ENCODE data around the gene GALNTL6. TPM values are rescaled to one million over a fixed set of nuclear protein-coding genes. Genes with fewer than 3 reads are reported as not detected.
"Not testable (repeated sequence)": the region's sequence is repeated elsewhere in the genome, so short reads cannot be mapped to it uniquely, and the experiment has no call there.

Gene GALNTL6
- total RNA-seq, 1 experiment from 2014 or later: not detected

DNA sequence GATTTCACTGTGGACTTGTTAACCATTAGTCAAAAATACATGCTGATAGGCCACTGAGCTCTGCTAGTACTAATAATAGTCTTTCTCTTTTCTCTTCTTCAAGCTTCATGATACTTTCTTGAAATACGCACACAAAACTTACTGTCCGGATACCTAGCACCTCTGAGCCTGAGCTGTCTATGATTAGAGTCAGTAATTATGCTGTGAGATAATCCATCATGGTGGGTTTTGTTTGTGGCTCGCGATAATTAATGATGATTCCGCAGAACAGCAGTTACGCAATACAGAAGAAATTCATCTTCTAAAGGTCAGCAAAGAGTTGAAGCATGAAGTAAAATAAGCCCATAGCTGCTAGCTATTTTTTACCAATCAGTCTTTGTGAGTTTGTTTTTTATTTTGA is 843.9 kb downstream of the GALNTL6 start:
- DNase-seq (ENCODE audit: low spot score): no peak

DNA sequence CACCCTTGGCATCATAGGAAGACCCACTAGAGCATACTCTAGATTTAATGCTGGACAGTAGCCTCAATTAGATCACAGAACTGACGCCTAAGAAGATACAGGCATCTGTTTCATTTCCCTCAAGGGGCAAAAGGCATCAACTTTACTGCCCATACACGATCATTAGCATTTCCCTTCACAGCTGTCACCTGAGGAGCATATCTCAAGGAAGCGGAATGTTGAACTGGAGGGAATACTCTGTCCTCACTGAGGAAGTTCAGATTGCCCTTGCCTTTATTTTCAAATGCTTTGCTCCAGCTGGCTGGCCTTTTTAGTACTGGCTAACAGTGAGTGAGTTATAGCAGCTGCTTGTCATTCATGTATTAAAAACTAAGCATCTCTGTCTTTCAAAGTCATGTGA is 847.0 kb downstream of the GALNTL6 start:
- DNase-seq (ENCODE audit: low spot score): no peak

- no peak for DNase-seq (ENCODE audit: low spot score)
Observed at GRCh38 chr4:172662113-172662512, 848.9 kb downstream of the GALNTL6 start.

DNA sequence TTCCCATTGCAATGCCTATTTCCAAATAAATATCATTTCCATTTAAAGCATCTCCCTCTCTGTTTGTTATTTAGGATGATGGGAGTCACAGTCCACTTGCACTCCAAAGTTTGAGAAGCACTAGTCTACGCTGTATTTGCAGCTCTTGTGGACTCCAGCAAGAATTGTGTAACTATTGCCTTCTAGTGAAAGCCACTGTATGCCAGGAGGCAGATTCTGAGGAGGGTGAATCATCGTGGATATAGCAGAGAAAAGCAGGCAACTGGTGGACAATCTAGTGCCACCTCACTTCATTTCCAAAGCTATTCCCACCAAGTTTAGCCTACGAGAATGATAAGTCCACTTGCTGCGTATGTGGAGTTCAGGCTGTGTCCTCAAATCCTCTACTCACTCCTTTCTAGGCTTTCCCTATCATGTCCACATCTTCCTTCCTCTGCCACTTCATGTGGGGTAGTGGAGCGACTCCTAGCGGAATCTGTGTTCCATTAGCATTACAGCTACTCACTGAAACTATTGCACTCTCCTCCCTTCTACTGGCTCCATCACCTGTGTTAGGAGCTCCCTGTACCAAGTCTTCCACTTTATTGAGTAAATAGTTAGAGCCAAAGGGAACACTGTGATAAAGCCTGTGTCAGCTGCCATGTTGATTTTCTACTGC is 853.6 kb downstream of the GALNTL6 start:
- no peak for DNase-seq (ENCODE audit: low spot score)

GRCh38 chr4:172674811-172675210 is 861.6 kb downstream of the GALNTL6 start:
- DNase-seq (ENCODE audit: low spot score): no peak

- DNase-seq (ENCODE audit: low spot score): no peak
Observed at GRCh38 chr4:172675232-172675631, 862.0 kb downstream of the GALNTL6 start.

- no peak for DNase-seq (ENCODE audit: low spot score)
Observed at GRCh38 chr4:172680691-172681090, 867.5 kb downstream of the GALNTL6 start.

- DNase-seq (ENCODE audit: low spot score): peak; percentile 30
Observed at GRCh38 chr4:172683021-172683420, 869.8 kb downstream of the GALNTL6 start.

DNA sequence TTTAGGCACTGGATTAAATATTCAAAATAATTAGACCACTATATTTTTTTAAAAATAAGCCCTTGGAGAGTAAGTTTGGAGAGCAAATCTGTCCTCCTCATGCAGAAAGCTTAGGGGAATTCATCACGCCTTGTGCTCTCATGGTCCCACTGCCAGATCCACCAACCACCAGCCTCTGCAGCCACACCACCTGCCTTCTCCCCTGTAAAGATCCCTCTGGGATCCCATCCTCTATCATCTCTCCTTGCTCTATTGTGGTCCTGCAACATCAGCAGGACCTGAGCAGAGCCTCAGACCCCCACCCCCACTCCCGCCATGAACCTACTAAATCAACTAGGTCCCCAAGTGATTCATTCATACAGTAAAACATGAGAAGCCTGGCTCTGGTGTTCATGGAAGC is 872.8 kb downstream of the GALNTL6 start:
- DNase-seq (ENCODE audit: low spot score): no peak

DNA sequence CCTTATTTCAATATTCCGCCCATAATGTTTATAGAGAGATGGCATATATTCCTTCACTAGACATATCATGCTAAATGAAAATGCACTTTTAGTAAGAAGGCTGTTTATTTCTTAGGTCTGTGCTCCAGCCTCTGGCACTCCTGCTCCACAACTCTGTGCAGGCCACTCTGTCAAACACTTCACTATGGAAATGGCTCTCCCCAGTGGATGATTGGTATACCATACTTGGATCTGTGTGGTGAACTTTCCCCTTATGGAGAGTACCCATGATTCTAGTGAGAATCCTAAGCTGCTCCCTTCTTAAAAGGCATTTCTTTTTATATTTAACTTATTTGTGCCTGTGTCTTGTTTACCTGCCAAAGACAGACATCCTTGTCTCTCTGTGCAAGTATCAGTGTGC is 875.3 kb downstream of the GALNTL6 start:
- DNase-seq (ENCODE audit: low spot score): no peak

DNA sequence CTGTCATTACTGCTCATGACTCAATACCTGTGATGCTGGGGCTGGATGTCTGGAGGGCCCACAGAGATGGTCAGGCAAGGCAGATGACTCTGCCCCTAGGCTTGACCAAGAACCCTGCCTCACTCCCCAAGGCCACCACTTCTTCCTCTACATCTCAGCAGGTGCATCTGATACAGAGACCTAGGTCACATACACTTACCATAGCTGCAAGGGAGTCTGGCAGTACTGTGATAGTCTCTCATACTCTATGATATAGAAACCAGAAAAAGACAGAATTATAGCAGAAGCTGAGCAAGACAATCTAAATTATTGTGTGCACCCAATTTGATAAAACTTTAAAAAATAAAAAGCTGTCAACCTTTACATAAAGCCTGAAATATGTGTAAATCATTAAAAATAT is 878.3 kb downstream of the GALNTL6 start:
- DNase-seq (ENCODE audit: low spot score): no peak

DNA sequence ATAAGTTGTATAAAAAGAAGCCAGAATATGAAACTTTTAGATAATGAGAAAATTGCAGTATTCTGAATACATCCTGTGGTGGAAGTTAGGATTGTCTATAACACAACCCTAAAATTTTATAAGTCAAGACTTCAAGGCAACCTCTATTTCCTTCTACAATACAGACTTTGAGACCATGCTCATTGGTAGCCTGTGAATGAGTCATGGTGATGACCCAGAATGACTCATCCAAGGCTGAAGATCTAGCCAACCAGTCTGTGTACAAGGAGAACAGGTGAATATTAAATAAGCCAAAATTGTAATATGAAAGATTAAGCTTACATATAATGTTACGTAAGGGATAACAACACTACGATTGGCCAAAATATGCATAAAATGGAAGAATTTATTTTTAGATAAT is 879.5 kb downstream of the GALNTL6 start:
- DNase-seq (ENCODE audit: low spot score): peak; percentile 25

GRCh38 chr4:172698256-172698655 is 885.1 kb downstream of the GALNTL6 start:
- no peak for DNase-seq (ENCODE audit: low spot score)

DNA sequence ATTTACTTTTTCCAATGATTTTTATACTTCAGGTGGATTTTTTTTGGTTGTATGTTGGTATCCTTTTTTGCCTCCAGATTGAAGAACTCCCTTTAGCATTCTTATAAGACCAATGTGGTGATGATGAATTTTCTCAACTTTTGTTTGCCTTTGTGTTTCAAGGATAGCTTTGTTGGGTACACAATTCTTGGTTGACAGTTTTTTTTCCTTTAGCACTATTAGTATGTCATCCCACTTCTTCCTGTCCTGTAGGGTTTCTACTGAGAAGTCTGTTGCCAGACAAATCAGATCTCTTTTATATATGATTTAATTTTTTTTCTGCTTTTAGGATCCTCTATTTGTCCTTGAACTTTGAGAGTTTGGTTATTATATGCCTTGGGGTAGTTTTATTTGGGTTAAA is 892.4 kb downstream of the GALNTL6 start:
- DNase-seq (ENCODE audit: low spot score): no peak

DNA sequence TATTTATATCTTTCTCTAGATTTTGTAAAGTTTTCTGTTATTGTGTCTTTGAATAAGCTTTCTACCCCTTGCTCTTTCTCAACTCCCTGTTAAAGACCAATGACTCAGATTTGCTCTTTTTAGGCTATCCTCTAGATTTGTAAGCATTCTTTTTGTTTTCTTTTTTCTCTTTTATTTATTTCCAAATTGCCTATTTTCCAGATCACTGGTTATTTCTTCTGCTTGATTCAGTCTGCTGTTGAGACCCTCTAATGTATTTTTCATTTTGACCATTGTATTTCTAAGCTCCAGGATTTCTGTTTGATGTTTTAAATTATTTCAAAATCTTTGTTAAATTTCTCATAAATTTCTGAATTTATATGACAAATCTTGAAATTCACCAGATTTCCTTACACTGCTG is 892.8 kb downstream of the GALNTL6 start:
- DNase-seq (ENCODE audit: low spot score): no peak

DNA sequence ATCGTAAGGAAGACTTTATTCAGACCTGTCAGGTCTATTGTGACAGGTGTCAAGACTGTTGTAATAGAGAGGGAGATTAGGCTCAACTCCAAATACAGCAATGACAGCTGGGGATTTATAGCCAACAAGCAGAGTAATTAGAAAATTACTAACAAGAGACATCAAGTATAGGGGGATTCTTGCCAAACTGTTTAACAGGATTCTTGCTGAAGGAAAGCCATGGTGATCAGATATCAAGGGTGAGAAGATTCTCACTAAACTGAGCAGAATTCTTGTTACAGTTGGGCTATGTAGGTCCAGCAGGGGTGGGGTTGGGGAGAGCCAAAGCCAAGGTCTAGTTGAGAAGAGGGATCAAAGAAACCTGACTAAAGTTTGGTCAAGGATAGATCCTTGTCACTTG is 894.4 kb downstream of the GALNTL6 start:
- no peak for DNase-seq (ENCODE audit: low spot score)

- no peak for DNase-seq (ENCODE audit: low spot score)
Observed at GRCh38 chr4:172708184-172708583, 895.0 kb downstream of the GALNTL6 start.

DNA sequence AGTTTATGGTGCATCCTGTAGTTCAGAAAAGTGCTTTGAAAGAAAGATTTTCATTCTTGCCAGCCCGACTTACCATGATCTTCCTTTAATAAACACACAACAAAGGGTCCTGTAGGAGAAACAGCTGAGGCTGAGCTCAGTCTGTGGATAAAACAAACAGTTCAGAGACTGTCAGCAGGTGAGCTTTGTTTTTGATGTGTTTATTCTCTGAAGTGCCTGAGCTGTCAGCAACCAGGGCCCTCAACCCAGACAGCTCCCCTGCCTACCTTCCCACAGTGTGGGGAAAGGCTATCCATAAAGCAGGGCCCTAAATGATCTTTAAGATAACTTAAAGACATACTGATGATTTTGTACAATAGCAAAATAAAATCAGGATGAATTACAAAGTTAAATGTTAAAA is 896.2 kb downstream of the GALNTL6 start:
- no peak for DNase-seq (ENCODE audit: low spot score)

DNA sequence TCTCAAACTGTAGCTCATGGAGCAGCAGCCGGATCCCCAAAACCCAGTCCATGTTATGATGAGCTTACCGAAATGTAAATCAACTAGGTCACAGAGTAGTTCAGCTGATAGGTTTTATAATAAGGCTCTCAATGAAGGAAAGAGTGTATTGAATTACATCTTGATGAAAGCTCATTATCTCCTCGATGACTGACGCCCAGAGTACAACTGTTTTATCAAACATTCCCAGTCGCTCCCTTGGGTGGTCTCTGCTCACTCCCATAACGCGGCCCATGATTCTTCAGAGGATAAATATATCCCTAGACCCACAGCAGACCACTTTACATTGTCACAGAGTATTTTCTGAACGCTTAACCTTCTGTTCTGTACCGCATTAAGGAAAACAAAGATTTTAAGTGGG is 903.1 kb downstream of the GALNTL6 start:
- no peak for DNase-seq (ENCODE audit: low spot score)

DNA sequence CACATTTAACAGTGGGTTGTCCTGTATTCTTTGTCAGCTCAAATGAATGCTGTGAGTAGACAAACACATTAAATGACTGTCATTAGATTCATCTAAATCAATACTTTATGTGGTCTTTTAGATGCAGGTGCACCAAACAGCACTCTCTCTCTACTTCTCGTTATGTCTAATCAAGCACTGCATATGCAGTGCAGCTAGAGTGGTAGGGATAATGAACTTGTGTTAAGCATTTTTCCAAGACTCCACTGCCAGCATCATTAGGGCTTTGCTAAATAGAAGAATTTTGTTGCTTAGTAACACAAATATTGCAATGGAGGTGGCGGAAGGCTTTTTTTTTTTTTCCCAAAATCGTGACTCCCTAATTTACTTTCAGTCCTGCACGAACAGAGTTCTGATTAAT is 908.5 kb downstream of the GALNTL6 start:
- DNase-seq (ENCODE audit: low spot score): no peak

GRCh38 chr4:172725581-172725980 is 912.4 kb downstream of the GALNTL6 start:
- DNase-seq (ENCODE audit: low spot score): no peak

DNA sequence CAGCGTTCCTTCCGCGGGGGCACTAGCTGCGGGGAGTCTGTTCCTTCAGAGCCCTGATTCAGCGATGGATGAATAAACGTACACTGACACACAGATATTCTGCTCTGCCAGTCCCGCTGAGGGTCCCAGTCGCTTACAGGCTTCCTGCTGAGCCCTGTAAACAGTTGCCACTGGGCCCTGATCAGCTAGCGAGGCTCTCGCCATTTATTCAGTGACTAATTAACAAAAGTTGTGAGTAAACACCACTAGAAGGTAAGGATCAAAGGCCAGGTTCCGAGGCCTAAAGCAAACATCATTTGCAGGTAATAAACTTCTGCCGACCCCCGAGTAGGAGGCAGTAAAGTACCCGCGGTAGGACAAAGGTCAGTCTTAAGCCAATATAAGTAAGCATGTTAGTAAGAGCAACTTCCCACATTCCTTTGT is 912.8 kb downstream of the GALNTL6 start:
- DNase-seq (ENCODE audit: low spot score): no peak

DNA sequence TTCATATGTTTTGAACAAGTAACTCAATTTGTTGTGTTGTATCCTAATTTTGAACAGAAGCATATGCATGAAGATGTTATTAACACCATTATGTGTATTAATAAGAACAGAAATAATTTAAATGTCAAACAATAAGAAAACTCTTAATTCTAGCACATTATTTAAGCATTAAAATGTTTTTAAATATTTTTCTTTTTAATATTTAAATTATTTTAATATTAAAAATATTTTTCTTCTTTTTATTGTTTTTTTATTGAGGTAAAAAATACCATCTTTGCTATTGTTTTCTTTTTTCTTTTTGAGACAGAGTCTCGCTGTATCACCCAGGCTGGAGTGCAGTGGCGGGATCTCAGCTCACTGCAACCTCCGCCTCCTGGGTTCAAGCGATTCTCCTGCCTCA is 914.4 kb downstream of the GALNTL6 start:
- no peak for DNase-seq (ENCODE audit: low spot score)

DNA sequence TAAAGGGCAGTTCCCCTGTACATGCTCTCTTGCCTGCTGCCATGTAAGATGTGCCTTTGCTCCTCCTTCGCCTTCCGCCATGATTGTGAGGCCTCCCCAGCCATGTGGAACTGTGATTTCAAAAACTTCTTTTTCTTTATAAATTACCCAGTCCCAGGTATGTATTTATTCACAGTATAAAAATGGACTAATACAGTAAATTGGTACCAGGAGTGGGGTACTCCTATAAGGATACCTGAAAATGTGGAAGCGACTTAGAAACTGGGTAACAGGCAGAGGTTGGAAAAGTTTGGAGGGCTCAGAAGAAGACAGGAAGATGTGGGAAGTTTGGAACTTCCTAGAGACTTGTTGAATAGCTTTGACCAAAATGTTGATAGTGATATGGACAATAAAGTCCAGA is 920.4 kb downstream of the GALNTL6 start:
- DNase-seq (ENCODE audit: low spot score): not testable (repeated sequence)

Measured in A172 (cell line).